ENCODE data around the gene C4orf46.

Gene C4orf46

DNA sequence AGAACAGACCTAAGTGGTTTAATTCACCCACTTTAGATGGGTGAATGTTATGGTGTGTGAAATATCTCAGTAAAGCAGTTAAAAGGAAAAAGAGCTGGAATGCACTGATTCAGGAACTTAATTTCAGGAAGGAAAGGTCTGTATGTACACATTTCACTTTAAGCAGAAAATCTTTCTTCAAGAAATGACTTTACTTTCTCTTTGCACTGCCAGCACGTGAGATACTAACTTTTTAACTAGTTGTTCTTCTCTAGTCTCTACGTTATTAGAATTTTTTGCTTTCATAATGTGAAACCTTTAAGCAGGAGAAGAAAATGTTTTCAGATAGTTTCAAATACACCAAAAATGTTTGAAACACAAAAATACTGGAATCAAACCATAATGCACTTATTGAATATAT lies 18.8 kb downstream of the C4orf46 start:
- H3K4me3 ChIP-seq (ENCODE audit: low read length): no peak overlapping the region
- TF ChIP-seq, protein P1, sequence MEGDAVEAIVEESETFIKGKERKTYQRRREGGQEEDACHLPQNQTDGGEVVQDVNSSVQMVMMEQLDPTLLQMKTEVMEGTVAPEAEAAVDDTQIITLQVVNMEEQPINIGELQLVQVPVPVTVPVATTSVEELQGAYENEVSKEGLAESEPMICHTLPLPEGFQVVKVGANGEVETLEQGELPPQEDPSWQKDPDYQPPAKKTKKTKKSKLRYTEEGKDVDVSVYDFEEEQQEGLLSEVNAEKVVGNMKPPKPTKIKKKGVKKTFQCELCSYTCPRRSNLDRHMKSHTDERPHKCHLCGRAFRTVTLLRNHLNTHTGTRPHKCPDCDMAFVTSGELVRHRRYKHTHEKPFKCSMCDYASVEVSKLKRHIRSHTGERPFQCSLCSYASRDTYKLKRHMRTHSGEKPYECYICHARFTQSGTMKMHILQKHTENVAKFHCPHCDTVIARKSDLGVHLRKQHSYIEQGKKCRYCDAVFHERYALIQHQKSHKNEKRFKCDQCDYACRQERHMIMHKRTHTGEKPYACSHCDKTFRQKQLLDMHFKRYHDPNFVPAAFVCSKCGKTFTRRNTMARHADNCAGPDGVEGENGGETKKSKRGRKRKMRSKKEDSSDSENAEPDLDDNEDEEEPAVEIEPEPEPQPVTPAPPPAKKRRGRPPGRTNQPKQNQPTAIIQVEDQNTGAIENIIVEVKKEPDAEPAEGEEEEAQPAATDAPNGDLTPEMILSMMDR (IDR thresholded peaks at IDR 0.05; ENCODE audit: insufficient read depth, low read depth, low read length, missing control alignments): no peak
- DNase-seq (ENCODE audit: low read depth): no peak

DNA sequence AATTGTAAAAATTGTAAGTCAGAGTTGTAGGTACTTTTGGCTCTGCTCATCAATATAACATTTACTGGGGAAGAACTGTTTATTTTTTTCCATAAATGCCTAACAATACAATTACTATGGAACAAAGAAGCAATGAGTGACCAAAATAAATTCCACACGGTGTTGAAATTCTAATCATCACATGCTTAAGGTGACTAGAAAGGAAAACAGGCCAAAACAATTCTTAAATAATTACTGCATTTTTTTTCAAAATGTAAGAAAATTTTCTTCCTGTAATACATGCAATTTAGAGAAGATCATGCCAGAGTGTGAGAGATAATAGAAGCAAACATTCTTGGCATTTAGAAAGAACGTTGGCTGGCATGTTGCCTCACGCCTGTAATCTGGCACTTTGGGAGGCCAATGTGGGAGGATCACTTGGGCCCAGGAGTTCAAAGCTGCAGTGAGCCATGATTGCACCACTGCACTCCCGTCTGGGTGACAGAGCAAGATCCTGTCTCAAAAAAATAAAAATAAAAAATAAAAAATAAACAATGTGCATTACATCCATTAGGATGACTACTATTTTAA lies 22.5 kb downstream of the C4orf46 start:
- DNase-seq (ENCODE audit: low read depth): peak; percentile 45
- no peak overlapping the region for H3K4me3 ChIP-seq (ENCODE audit: low read length)
- TF ChIP-seq, protein P1 (IDR thresholded peaks at IDR 0.05; ENCODE audit: insufficient read depth, low read depth, low read length, missing control alignments): no peak

DNA sequence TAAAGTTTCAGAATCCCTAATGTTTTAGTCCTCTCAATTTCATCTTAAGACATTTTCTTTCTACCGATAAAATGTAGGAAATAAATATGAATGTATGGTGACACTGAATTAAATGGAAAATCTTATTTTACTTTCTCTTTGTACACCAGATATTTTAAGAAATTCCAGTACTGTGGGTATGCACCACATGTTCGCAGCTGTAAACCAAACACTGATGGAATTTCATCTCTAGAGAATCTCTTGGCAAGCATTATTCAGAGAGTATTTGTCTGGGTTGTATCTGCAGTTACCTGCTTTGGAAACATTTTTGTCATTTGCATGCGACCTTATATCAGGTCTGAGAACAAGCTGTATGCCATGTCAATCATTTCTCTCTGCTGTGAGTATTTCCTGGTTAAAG lies 26.9 kb downstream of the C4orf46 start:
- TF ChIP-seq, protein P1 (IDR thresholded peaks at IDR 0.05; ENCODE audit: insufficient read depth, low read depth, low read length, missing control alignments): no peak
- no peak overlapping the region for H3K4me3 ChIP-seq (ENCODE audit: low read length)
- no peak for DNase-seq (ENCODE audit: low read depth)

DNA sequence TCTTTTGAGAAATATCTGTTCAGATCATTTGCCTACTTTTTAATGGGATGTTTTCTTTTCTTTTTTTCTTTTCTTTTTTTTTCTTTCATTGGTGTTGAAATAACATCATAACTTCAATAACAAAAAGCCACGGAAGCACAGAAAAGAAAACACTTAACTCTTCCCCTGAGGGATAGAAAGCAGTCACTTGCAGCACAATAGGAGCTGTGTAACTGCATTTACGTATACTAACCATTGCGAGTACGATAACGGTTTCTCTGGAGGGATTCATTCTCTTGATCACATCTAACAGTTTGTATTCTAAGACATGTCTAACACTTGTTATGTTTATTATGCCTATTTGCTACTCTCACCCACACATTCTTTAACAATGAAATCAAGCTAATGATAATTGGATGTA lies 27.3 kb downstream of the C4orf46 start:
- H3K4me3 ChIP-seq (ENCODE audit: low read length): no peak overlapping the region
- TF ChIP-seq, protein P1 (IDR thresholded peaks at IDR 0.05; ENCODE audit: insufficient read depth, low read depth, low read length, missing control alignments): no peak
- no peak for DNase-seq (ENCODE audit: low read depth)

DNA sequence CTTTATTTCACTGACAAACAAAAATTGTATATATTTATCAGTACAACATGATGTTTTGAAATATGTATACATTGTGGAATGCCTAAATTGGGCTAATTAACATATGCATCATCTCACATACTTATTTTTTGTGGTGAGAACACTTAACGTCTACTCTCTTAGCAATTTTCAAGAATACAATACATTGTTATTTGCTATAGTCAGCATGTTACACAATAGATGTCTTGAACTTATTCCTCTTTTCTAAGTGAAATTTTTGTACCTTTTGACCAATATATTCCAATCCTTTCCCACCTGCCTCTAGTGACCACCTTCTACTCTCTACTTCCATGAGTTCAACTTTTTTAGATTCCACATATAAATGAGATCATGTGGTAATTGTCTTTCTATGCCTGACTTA lies 35.1 kb downstream of the C4orf46 start:
- no peak for DNase-seq (ENCODE audit: low read depth)
- H3K4me3 ChIP-seq (ENCODE audit: low read length): no peak overlapping the region
- TF ChIP-seq, protein P1 (IDR thresholded peaks at IDR 0.05; ENCODE audit: insufficient read depth, low read depth, low read length, missing control alignments): no peak

DNA sequence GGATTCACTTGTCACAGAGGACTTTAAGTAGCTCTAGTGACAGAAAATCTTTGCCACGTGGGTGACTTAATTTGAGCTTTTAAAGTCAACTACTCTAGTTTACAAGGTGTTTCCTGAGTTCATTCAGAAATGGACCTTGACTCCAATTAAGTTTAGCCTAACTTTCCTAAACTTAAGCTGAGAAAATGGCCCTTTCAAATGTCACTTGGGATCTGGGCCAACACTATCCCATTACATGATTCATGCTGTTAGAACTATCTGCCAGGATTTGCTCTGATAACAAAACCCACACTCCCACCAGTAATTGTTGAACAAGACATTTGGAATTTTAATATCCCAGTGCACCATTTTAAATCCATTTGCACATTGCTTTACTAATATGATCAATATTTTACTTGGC lies 40.8 kb downstream of the C4orf46 start:
- DNase-seq (ENCODE audit: low read depth): peak; percentile 15
- TF ChIP-seq, protein P1 (IDR thresholded peaks at IDR 0.05; ENCODE audit: insufficient read depth, low read depth, low read length, missing control alignments): no peak

DNA sequence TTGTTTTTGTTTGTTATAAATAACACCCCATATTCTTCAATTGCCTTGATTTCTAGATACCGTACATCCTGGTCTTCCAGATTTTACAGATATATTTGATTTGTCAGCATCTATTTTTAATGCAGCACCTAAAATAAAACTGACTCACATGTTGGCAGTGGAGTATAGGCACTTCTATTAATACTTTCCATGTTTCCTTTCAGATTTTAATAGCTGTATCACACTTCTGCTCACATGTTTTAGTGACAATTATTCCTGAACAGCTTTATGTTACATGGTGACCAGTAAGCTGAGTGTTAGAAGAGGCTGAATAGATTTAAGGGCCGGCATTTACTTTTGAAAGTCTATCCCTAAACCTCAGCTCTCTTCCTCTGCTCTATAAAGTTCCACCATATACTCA lies 46.1 kb downstream of the C4orf46 start:
- TF ChIP-seq, protein P1 (IDR thresholded peaks at IDR 0.05; ENCODE audit: insufficient read depth, low read depth, low read length, missing control alignments): no peak
- no peak overlapping the region for H3K4me3 ChIP-seq (ENCODE audit: low read length)
- no peak for DNase-seq (ENCODE audit: low read depth)

More for the DNA sequence above, 40.8 kb downstream of the C4orf46 start:
- H3K4me3 ChIP-seq (ENCODE audit: low read length): no peak overlapping the region

Data from epithelial cell of esophagus (primary cell).